ENCODE results near the gene HAUS6. TPM values are rescaled to one million over a fixed set of nuclear protein-coding genes. Genes with fewer than 3 reads are reported as not detected.

The HAUS6 gene
- total and polyA plus RNA-seq, 2 of the 4 experiments (the other 2 are of a cell fraction), result 5.8 to 13.3 TPM

DNA sequence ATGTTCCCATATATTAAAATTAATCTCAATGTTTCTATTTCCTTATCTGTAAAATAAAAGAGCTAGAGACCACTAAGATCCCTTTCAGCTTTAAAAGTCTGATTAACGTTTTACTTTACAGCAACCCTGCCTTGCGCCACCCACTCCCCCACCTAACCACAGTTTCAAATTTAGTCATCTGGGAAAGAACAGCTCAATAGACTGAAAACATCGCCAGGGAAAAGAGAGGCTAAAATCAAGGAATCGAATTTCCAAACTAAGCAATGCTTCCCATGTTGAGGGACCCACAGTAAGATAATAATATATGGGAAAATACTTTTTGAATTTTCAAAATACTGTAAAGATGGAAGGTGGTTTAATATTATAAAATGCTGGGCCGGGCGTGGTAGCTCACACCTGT, 76.3 kb downstream of the HAUS6 start:
- POLR2A ChIA-PET (ENCODE audit: unreplicated experiment), result no interaction called here
- H3K27me3 ChIP-seq (ENCODE audit: control insufficient read depth, insufficient read depth, low read length), result peaks cover 5% of the 10 kb centered on the region
- no peaks in the 10 kb centered on the region for H4K20me1 ChIP-seq (ENCODE audit: insufficient read depth, low read length)
- H3K9ac ChIP-seq (ENCODE audit: low read depth, low read length), result no peak overlapping the region
- H2AK5ac ChIP-seq (ENCODE audit: low read depth, low read length), result no peak overlapping the region
- H3K9me1 ChIP-seq (ENCODE audit: insufficient read depth, low read length), result no peaks in the 10 kb centered on the region
- H3K56ac ChIP-seq (ENCODE audit: extremely low read depth, insufficient read depth, low read length), result no peak overlapping the region
- no peak overlapping the region for H4K8ac ChIP-seq (ENCODE audit: low read depth in 2 of 2, low read length in 2 of 2)
- no peak overlapping the region for H3K27ac ChIP-seq (ENCODE audit: insufficient read depth, low read length)
- no peak for ATAC-seq (ENCODE audit: low read depth)
- CTCF ChIA-PET, result interaction anchor here (2.8 kb wide), 1 partner anchor 771 kb away, joined by 9 read pairs; no protein-coding TSS in a partner anchor
- TF ChIP-seq RFX5 (IDR thresholded peaks at IDR 0.05; ENCODE audit: low read depth, low read length) (no peak), SMC3 (IDR thresholded peaks at IDR 0.05; ENCODE audit: low read depth, low read length) (no peak)
- no peaks in the 10 kb centered on the region for H3K79me1 ChIP-seq (ENCODE audit: low read depth in 1 of 2, low read length in 2 of 2)
- H2BK5ac ChIP-seq (ENCODE audit: low read depth, low read length, poor library complexity, severe bottlenecking), result no peak overlapping the region
- H2BK20ac ChIP-seq (ENCODE audit: low read depth, low read length), result no peak overlapping the region
- H3K23ac ChIP-seq (ENCODE audit: low read depth, low read length), result no peak overlapping the region
- H3K4ac ChIP-seq (ENCODE audit: low read depth, low read length), result no peak overlapping the region
- H2BK120ac ChIP-seq (ENCODE audit: low read depth, low read length), result no peak overlapping the region
- in situ Hi-C loops (cut with MboI; ENCODE audit: low sequenced_read_pairs) (loop anchor here (5.0 to 25.0 kb wide), 2 partner anchors 769 to 1489 kb away; no protein-coding TSS in a partner anchor), dilution Hi-C loops (cut with HindIII; ENCODE audit: low sequenced_read_pairs, unreplicated experiment) (no loop called here), intact Hi-C loops (cut with micrococcal nuclease) (loop anchor here (5.0 to 10.0 kb wide), 2 partner anchors 534 to 1502 kb away; no protein-coding TSS in a partner anchor)
- no peak overlapping the region for H3K14ac ChIP-seq (replicated peaks; ENCODE audit: low read depth, low read length)
- H2BK15ac ChIP-seq (ENCODE audit: low read depth, low read length), result no peak overlapping the region
- H2AK9ac ChIP-seq (replicated peaks; ENCODE audit: low read depth, low read length, poor library complexity), result no peak overlapping the region
- H4K5ac ChIP-seq (ENCODE audit: low read depth, low read length), result no peak overlapping the region
- no peaks in the 10 kb centered on the region for H3K4me1 ChIP-seq (ENCODE audit: control insufficient read depth, insufficient read depth, low read length)
- peaks cover 4% of the 10 kb centered on the region; the same call in 1 of the 2 replicates for H3K9me3 ChIP-seq (ENCODE audit: control insufficient read depth, insufficient read depth, low read length)
- DNase-seq, result no peak
- H3K4me2 ChIP-seq (ENCODE audit: low read depth, low read length), result no peak overlapping the region
- no TSS peak for BruUV-seq (replicated peaks)
- no peaks in the 10 kb centered on the region for H3K36me3 ChIP-seq (ENCODE audit: control insufficient read depth, insufficient read depth, low read length)
- no peak overlapping the region for H3K4me3 ChIP-seq (ENCODE audit: insufficient read depth, low read depth, low read length)
- H3K18ac ChIP-seq (ENCODE audit: low read depth, low read length), result no peak overlapping the region
- H4K91ac ChIP-seq (ENCODE audit: insufficient read depth, low read depth, low read length), result no peak overlapping the region
- no CpG with 5 or more reads among the region's 6 CpGs for WGBS, 2 experiments (ENCODE audit: extremely low coverage in 2 of 2, insufficient read length in 1 of 2)
- H2AFZ ChIP-seq (replicated peaks; ENCODE audit: low read length, poor library complexity), result no peak overlapping the region

All from IMR-90 (cell line).